Ovary (tissue), 9 donors: ENCODE results near the gene NSD1. TPM values are rescaled to one million over a fixed set of nuclear protein-coding genes. Genes with fewer than 3 reads are reported as not detected.

Source experiments
- DNase-seq, 5 donors: peaks; one replicate each; pipeline ENCODE4 v3.0.0-alpha.2; 2019 to 2020
- H3K27ac ChIP-seq, 2 donors: fragments of 200-600 bp; one replicate each; pipeline versions ENCODE4 v1.5.1 to v1.8.0; 2019 to 2022
- H3K27me3 ChIP-seq: fragments of 200-600 bp; one replicate; pipeline ENCODE4 v1.8.0; 2022
- H3K36me3 ChIP-seq: fragments of 200-600 bp; sonication (generic); one replicate; pipeline ENCODE4 v1.5.1; 2019
- H3K4me1 ChIP-seq: one replicate; pipeline ENCODE4 v1.8.1; 2013; ENCODE audit warnings: mild to moderate bottlenecking, moderate library complexity; ENCODE audit not compliant: insufficient read depth
- H3K4me3 ChIP-seq: fragments of 200-600 bp; sonication (generic); one replicate; pipeline ENCODE4 v1.5.1; 2017
- H3K9me3 ChIP-seq, 2 donors: fragments of 200-600 bp in 1 of 2; sonication (generic) in 1 of 2; one replicate each; pipeline versions ENCODE4 v1.5.1 to v1.8.1; 2013 to 2019; ENCODE audit warnings: mild to moderate bottlenecking in 1 of 2, moderate library complexity in 1 of 2
- CTCF ChIP-seq, 3 donors: fragments of 450-650 bp in 2 of 3; fragments of 200-600 bp in 1 of 3; IDR thresholded peaks; one replicate each; pipeline versions ENCODE4 v1.5.1 to v1.8.0; 2016 to 2022; ENCODE audit warnings: antibody characterized with exemption in 3 of 3, mild to moderate bottlenecking in 1 of 3
- EP300 ChIP-seq: sonication (generic); formaldehyde crosslinking; IDR thresholded peaks from one replicate; pipeline ENCODE4 v1.6.1; 2017; ENCODE audit warnings: antibody characterized with exemption
- POLR2A ChIP-seq: fragments of 450-650 bp; IDR thresholded peaks from one replicate; pipeline ENCODE4 v1.6.1; 2017; ENCODE audit warnings: antibody characterized with exemption, mild to moderate bottlenecking, moderate library complexity
- WGBS, 3 donors: extraction: QIAGEN DNeasy Blood & Tissue Kit in 1 of 3; methylation state at CpG; one replicate each; pipeline versions ENCODE4 v1.1.5 to v1.1.7; 2013 to 2017; 5-methylcytosine and 5-hydroxymethylcytosine counted together
- intact Hi-C, 4 donors: fragments of 100-400 bp; cut with DNase I; formaldehyde crosslinking; loops; one replicate each; pipeline versions ENCODE4 v1.11.0 to v1.15.1; 2022 to 2023
- polyA plus RNA-seq, 2 donors: library from polyadenylated mRNA; stranded (reverse); fragments of 200-250 nt in 1 of 2; fragments of 350-450 nt in 1 of 2; fragmentation: Illumina TruSeq in 1 of 2; extraction: RNeasy Lipid Tissue Mini Kit (QIAGEN cat#74804) in 1 of 2; gene quantifications; one replicate each; pipeline ENCODE4 v1.2.3, GENCODE V29; 2013 to 2014
- total RNA-seq, 7 donors: library from RNA; depleted of rRNA in 2 of 7; stranded (reverse); fragments of >200 nt in 2 of 7; fragmentation: NEBNext Ultra II Directional in 3 of 7; extraction: Animal tissue kit (Norgen Biotek cat#: 25700) in 3 of 7; gene quantifications; one replicate each; pipeline versions ENCODE4 v1.1.0 to v1.2.4, GENCODE V29; 2016 to 2023
- donor health status: DM: no; HTN: no; CAD: no; lungs with moderate emphysema.
- donor health status: DM: no; HTN: no; CAD: no.
- donor health status: Bipolar disorder and iron deficiency.
- donor health status: DM: yes; HTN: yes; CAD: no.
- donor health status: DM: no; HTN: no; CAD: no.
- donor health status: DM: yes; HTN: yes; CAD: no.

Gene NSD1
- total and polyA plus RNA-seq, 9 donors, result 11.5 to 110 (median 75.5) TPM

GRCh38 chr5:177183766-177184360 is 50.3 kb downstream of the NSD1 start:
- Histone ChIP-seq H3K27me3 (no peaks in the 10 kb centered on the region), H3K4me3 (no peak overlapping the region), H3K4me1 (no peaks in the 10 kb centered on the region), H3K36me3 (no peaks in the 10 kb centered on the region), H3K9me3 (no peaks in the 10 kb centered on the region), H3K27ac (no peak overlapping the region)
- intact Hi-C loops, result no loop called here
- no peak for DNase-seq
- TF ChIP-seq EP300, result no peak
- TF ChIP-seq POLR2A, result no peak
- WGBS, 3 donors, result 41 to 52% (median 49%) methylated on average over 3 of the region's 3 CpGs

- H3K9me3 ChIP-seq, result no peaks in the 10 kb centered on the region
- no peak overlapping the region for H3K27ac ChIP-seq
- DNase-seq, result no peak
- no peaks in the 10 kb centered on the region for H3K4me1 ChIP-seq
- no peak overlapping the region for H3K4me3 ChIP-seq
- H3K27me3 ChIP-seq, result no peaks in the 10 kb centered on the region
- TF ChIP-seq EP300, result no peak
- no peak for TF ChIP-seq POLR2A
- no peak for TF ChIP-seq CTCF (IDR thresholded peaks at IDR 0.05)
- H3K36me3 ChIP-seq, result no peaks in the 10 kb centered on the region
- intact Hi-C loops, result no loop called here
- 71 to 77% (median 74%) methylated on average over 2 of the region's 2 CpGs for WGBS, 3 donors
Measured at GRCh38 chr5:177185993-177186392, 52.4 kb downstream of the NSD1 start.

GRCh38 chr5:177186645-177187044 is 53.1 kb downstream of the NSD1 start:
- DNase-seq, result no peak
- no peak for TF ChIP-seq POLR2A
- no peak for TF ChIP-seq CTCF (IDR thresholded peaks at IDR 0.05)
- no peak for TF ChIP-seq EP300
- WGBS, 3 donors, result 93 to 96% (median 94%) methylated on average over 6 of the region's 6 CpGs
- Histone ChIP-seq H3K4me3 (no peak overlapping the region), H3K36me3 (no peaks in the 10 kb centered on the region), H3K4me1 (no peaks in the 10 kb centered on the region), H3K27ac (no peak overlapping the region), H3K27me3 (no peaks in the 10 kb centered on the region), H3K9me3 (no peaks in the 10 kb centered on the region)
- intact Hi-C loops, result no loop called here

GRCh38 chr5:177188775-177189174 is 55.2 kb downstream of the NSD1 start:
- no peak for DNase-seq
- Histone ChIP-seq H3K9me3 (no peaks in the 10 kb centered on the region), H3K36me3 (no peaks in the 10 kb centered on the region), H3K27ac (no peak overlapping the region), H3K4me1 (no peaks in the 10 kb centered on the region), H3K27me3 (no peaks in the 10 kb centered on the region), H3K4me3 (no peak overlapping the region)
- 53 to 76% (median 65%) methylated on average over 3 of the region's 3 CpGs for WGBS, 3 donors
- TF ChIP-seq CTCF (IDR thresholded peaks at IDR 0.05) (no peak), EP300 (no peak), POLR2A (no peak)
- intact Hi-C loops, result no loop called here

- TF ChIP-seq CTCF (IDR thresholded peaks at IDR 0.05) (no peak), POLR2A (no peak), EP300 (no peak)
- intact Hi-C loops, result no loop called here
- Histone ChIP-seq H3K27ac (no peak overlapping the region), H3K27me3 (no peaks in the 10 kb centered on the region), H3K4me3 (no peak overlapping the region), H3K36me3 (no peaks in the 10 kb centered on the region), H3K9me3 (no peaks in the 10 kb centered on the region), H3K4me1 (no peaks in the 10 kb centered on the region)
- no peak for DNase-seq
Measured at GRCh38 chr5:177189416-177189815, 55.8 kb downstream of the NSD1 start.
